ENCODE measurements around the gene PLEKHF1. TPM values are rescaled to one million over a fixed set of nuclear protein-coding genes. Genes with fewer than 3 reads are reported as not detected.

The PLEKHF1 gene
- total RNA-seq, 2 donors from 2014 or later = 32.4 to 86.3 TPM

DNA sequence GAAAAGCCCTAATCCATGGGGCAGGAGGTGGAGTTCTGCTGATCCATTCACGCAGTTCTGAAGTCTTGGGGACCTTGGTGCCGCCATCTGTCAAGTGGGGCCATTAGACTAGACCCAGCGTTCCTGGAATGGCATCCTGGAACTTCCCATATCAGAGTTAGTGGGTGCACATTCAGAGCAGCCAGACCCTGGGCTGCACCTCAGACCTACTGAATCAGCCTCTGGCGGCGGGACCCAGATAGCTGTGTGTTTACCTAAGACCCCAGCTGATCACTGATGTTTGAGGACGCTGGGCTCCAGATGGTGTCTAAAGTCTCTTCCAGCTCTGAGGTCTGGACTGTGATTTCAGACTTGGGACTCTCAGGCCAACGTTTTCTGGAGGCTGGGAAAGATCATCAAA lies 46.4 kb upstream of the PLEKHF1 start:
- TF ChIP-seq, protein P1, sequence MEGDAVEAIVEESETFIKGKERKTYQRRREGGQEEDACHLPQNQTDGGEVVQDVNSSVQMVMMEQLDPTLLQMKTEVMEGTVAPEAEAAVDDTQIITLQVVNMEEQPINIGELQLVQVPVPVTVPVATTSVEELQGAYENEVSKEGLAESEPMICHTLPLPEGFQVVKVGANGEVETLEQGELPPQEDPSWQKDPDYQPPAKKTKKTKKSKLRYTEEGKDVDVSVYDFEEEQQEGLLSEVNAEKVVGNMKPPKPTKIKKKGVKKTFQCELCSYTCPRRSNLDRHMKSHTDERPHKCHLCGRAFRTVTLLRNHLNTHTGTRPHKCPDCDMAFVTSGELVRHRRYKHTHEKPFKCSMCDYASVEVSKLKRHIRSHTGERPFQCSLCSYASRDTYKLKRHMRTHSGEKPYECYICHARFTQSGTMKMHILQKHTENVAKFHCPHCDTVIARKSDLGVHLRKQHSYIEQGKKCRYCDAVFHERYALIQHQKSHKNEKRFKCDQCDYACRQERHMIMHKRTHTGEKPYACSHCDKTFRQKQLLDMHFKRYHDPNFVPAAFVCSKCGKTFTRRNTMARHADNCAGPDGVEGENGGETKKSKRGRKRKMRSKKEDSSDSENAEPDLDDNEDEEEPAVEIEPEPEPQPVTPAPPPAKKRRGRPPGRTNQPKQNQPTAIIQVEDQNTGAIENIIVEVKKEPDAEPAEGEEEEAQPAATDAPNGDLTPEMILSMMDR (IDR thresholded peaks at IDR 0.05) = no peak
- Histone ChIP-seq H3K36me3 (peaks cover 20% of the 10 kb centered on the region), H3K9me3 (no peaks in the 10 kb centered on the region), H3K27ac (no peak overlapping the region), H3K27me3 (no peaks in the 10 kb centered on the region), H3K4me3 (no peak overlapping the region), H3K4me1 (no peaks in the 10 kb centered on the region)
- no peak for DNase-seq (ENCODE audit: low spot score)

DNA sequence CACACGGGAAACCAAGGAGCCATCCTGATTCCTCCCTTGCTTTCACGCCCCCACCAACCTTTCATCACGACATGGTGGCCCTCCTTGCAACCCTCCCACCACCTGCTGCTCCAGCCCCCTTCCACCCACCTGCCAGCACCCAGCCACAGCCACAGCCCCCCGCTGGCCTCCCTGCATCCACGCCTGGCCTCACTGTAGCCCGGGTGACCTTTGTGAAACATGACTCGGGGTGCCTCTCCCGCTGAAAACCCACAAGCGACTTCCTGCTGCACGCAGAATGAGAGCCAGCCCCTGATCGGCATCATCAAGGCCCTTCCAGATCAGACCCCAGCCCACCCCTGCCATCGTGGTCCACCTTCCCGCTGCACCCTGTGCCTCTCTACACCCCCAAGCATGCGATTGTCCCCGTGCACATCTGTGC lies 44.3 kb upstream of the PLEKHF1 start:
- Histone ChIP-seq H3K36me3 (peaks cover 6% of the 10 kb centered on the region), H3K27ac (no peak overlapping the region), H3K4me3 (no peak overlapping the region), H3K4me1 (no peaks in the 10 kb centered on the region), H3K9me3 (no peaks in the 10 kb centered on the region), H3K27me3 (no peaks in the 10 kb centered on the region)
- TF ChIP-seq, protein P1 (IDR thresholded peaks at IDR 0.05) = no peak
- DNase-seq (ENCODE audit: low spot score) = no peak

DNA sequence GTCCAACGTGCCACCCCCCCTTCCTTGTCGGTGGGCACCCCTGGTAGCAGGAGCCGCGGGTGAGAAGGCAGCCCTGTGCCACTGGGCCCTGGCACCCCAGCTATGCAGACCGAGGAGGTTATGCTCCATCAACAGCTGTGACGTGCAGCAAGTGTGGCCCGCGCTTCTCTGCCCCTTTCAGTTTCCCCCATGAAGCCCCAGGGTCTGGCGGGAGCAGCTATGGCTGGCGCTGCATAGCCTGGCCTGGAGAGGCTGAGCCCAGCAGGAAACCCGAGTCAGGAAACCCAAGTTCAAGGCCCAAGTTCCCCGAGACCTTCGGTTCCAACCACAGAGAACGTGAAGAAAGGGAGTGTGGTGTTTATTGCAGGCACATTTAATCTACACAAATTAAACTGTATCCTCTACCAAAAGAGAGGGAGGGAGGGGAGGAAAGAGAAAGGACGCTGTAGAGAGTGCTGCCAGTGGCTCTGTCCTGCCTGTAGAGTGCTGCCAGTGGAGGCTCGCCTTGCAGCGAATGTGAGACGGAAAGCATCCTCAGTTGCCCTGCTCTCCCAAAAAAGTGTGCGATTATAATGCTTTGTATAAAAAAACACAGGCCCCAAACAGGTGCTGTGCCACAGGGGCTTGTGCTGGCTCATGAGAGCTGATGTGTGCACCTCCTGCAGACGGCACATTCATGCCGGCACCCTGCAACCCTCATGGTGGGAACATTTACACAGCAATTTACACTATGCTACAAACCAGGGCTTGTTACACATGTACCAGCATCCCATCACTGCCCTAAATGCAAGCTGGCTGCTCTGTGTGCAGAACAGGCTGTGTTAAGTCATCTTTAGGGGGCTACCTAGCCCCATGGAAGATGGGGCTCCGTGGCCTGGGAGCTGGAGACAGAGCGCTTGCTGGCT lies 42.8 kb upstream of the PLEKHF1 start:
- TF ChIP-seq, protein P1 (IDR thresholded peaks at IDR 0.05) = no peak
- Histone ChIP-seq H3K9me3 (no peaks in the 10 kb centered on the region), H3K36me3 (no peaks in the 10 kb centered on the region), H3K27me3 (no peaks in the 10 kb centered on the region), H3K27ac (no peak overlapping the region), H3K4me1 (no peaks in the 10 kb centered on the region), H3K4me3 (no peak overlapping the region)
- no peak for DNase-seq (ENCODE audit: low spot score)

DNA sequence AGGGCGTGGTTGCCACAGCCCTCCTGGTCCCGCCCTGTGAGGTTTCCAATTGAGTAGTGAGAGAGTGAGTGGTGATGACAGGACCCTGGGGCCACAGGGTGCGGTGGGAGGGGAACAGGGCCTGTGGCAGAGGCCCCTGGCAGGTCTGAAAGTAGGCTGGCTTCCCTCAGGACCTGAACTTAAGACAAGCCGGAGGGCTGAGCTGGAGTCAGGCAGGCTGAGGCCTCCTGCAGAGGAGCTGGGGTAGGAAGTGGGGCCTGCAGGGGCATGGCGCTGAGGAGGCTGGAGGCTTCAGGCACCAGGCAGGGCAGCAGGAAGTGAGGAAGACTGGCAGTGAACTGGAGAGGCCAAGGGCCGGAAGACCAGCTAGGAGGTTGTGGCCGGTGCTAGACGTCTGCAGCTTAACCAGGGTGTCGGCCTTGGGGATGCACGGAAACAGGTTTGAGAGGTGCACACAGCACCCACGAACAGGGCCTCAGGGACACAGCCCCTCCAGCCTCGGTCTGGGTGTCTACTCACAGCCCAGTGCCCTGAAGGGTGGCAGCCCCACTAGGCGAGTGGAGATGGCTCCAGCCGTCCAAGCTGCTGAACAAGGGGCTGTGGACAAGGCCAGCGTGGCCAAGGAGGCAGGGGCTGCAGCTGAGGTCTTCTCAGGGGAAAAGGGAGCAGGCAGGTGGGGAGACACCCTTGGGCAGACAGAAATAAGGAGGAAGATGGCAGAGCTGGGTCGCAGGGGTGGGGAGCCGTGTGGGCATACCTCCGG lies 41.4 kb upstream of the PLEKHF1 start:
- no peaks in the 10 kb centered on the region for H3K9me3 ChIP-seq
- no peaks in the 10 kb centered on the region for H3K4me1 ChIP-seq
- no peaks in the 10 kb centered on the region for H3K27me3 ChIP-seq
- no peaks in the 10 kb centered on the region for H3K36me3 ChIP-seq
- H3K4me3 ChIP-seq = no peak overlapping the region
- TF ChIP-seq, protein P1 (IDR thresholded peaks at IDR 0.05) = no peak
- H3K27ac ChIP-seq = no peak overlapping the region
- DNase-seq (ENCODE audit: low spot score) = no peak

DNA sequence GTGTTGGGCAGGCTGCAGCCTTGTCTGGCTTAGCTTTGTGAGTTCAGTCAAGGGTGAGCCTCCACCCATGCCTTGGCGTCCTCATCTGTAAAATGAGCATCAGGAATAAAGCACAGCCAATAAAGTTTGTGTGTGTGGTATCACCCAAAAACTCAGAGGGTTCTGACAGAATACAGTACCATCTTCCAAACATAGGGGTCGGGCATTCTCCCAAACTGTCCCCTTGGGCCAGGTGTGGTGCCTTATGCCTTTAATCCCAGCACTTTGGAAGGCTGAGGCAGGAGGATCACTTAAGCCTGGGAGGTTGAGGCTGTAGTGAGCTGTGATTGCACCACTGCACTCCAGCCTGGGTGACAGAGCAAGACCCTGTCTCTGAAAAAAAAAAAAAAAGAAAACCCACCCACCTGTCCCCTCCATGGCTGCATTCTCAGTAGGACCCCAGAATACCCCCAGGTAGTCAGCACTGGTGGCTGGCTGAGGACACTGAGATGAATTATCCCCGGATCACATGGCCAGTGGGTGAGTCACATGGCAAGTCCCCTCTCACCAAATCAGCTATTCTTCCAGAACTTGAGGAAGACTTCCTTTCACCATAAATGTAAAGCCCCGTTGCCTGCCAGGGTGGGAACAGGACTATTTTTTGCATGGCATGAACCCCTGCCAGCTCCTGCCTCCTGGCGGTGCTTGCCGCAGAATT lies 40.6 kb upstream of the PLEKHF1 start:
- TF ChIP-seq, protein P1 (IDR thresholded peaks at IDR 0.05) = no peak
- no peak overlapping the region for H3K27ac ChIP-seq
- no peaks in the 10 kb centered on the region for H3K9me3 ChIP-seq
- no peaks in the 10 kb centered on the region for H3K27me3 ChIP-seq
- H3K4me1 ChIP-seq = no peaks in the 10 kb centered on the region
- H3K36me3 ChIP-seq = no peaks in the 10 kb centered on the region
- DNase-seq (ENCODE audit: low spot score) = no peak
- H3K4me3 ChIP-seq = no peak overlapping the region
